Measurements from ENCODE around the gene TMEM69.

GRCh38 chr1:45666836-45667235, 21.1 kb upstream of the TMEM69 start:
- TF ChIP-seq CTCF (IDR thresholded peaks at IDR 0.05) = no peak
- TF ChIP-seq EP300 (IDR thresholded peaks at IDR 0.05) = no peak
- TF ChIP-seq POLR2A (IDR thresholded peaks at IDR 0.05) = no peak
